ENCODE measurements around the gene ZHX3. TPM values are rescaled to one million over a fixed set of nuclear protein-coding genes. Genes with fewer than 3 reads are reported as not detected.

ZHX3 gene
- total RNA-seq, 2 experiments from 2014 or later, result 12.8 to 15.4 TPM

DNA sequence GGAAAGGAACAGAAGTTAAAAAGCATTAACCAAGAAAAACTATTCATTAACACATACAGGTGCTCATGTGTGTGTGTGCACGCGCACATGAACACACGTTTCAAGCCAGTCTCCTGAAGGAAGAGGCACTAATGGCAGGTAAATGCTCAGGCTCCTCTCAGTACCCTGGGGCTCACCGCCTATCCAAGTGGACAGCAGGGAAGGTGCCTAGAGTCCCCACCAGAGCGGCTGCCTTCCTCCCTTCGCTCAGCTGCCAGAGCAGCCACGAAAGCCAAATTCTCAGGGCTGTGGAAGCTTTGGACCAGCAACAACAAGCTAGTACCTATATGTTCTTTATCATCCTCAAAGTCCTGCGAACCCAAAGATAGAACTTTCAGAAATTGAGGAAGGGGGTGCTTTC, 137.6 kb downstream of the ZHX3 start:
- ChIA-PET CTCF (interaction anchor here (0.6 to 0.8 kb wide), 2 partner anchors 8 to 106 kb away, joined by 3 read pairs; no protein-coding TSS in a partner anchor), POLR2A (no interaction called here)
- H3K27ac Mint-ChIP-seq, result no peak overlapping the region
- H3K36me3 Mint-ChIP-seq (ENCODE audit: low read depth), result peaks cover 10% of the 10 kb centered on the region
- H3K9me3 Mint-ChIP-seq (ENCODE audit: low read depth), result no peaks in the 10 kb centered on the region
- H3K4me1 Mint-ChIP-seq, result peaks cover 7% of the 10 kb centered on the region
- intact Hi-C loops (cut with DNase I, micrococcal nuclease), result no loop called here
- DNase-seq (peak; percentile 4), ATAC-seq (no peak)
- H3K4me3 Mint-ChIP-seq, result no peak overlapping the region
- no peaks in the 10 kb centered on the region for H3K27me3 Mint-ChIP-seq

DNA sequence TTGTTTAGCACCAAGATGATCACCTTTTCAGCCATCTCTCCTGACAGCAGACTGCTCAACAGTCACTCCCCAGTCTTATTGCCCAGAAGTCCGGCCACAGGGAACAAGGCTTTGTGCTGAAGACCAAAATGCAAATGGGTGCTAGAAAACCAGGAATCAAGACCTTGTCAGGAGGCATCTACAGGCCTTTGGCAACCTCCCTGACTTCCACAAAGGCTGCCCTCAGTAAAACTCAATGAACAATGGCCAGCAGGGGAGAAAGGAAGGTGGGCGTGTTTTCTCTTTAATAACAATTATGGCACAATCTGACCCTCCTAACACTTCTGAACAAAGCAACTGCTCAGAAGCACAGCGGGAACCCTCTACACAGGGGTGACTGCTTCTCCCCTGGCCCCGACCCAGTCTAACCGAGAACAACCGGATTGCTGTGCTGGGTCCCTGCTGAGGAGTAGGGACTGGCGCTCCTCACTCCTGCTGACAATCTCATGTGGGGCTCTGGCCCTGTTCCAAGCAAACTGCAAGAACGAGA, 138.6 kb downstream of the ZHX3 start:
- DNase-seq, result peak; percentile 5
- CTCF ChIA-PET, result no interaction called here
- peak overlapping the region; percentile 66 for H3K27ac Mint-ChIP-seq

DNA sequence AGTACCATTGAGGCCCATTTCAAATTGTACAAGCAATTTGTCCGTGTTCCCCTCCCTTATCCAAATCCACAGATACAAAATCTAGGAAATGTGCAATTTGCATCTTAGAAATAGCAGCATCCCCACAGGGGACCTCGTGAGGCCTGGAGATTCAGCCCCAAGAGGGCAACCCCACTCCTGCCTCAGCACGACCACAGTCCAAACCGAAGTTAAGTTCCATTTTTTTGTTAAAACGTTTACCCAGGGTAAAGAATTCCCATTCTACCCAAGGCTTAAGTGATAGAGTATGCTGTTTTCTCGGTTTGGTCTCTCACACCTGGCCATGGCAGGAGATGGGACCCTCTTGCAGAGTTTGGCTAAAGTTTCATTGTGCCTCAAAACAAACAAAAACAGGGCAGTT, 139.0 kb downstream of the ZHX3 start:
- ATAC-seq (no peak), DNase-seq (no peak)
- Mint-ChIP-seq H3K9me3 (ENCODE audit: low read depth) (no peaks in the 10 kb centered on the region), H3K36me3 (ENCODE audit: low read depth) (peaks cover 19% of the 10 kb centered on the region), H3K4me3 (no peak overlapping the region), H3K27me3 (no peaks in the 10 kb centered on the region), H3K4me1 (peaks cover 7% of the 10 kb centered on the region), H3K27ac (peak overlapping the region; percentile 66)
- intact Hi-C loops (cut with DNase I, micrococcal nuclease), result no loop called here
- POLR2A ChIA-PET, result no interaction called here
- CTCF ChIA-PET, result no interaction called here

More for the DNA sequence above, 138.6 kb downstream of the ZHX3 start:
- Mint-ChIP-seq H3K9me3 (ENCODE audit: low read depth) (no peaks in the 10 kb centered on the region), H3K36me3 (ENCODE audit: low read depth) (peaks cover 15% of the 10 kb centered on the region), H3K4me3 (no peak overlapping the region), H3K27me3 (no peaks in the 10 kb centered on the region), H3K4me1 (peaks cover 7% of the 10 kb centered on the region)
- ATAC-seq, result no peak
- intact Hi-C loops (cut with DNase I, micrococcal nuclease), result no loop called here
- POLR2A ChIA-PET, result no interaction called here

DNA sequence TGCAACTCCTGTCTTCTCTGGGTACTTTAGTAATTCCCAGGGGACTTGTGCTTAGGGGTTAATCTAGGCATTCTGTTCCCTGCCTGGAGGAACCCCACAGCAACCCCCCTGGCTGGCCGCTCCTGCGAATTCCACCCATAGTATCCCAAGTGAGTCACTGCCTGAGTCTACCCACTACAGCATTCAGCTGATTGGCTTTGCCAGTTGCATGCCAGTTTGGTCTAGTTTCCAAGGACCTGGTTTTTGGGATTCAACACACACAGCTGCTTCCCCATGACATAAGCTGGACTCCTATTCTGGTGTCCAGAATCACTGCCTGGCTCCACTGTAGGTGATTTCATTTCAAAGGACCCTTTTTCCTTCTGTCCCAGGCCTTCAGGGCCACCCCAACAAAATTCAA, 139.9 kb downstream of the ZHX3 start:
- Mint-ChIP-seq H3K4me1 (peaks cover 7% of the 10 kb centered on the region), H3K27ac (no peak overlapping the region), H3K36me3 (ENCODE audit: low read depth) (peaks cover 28% of the 10 kb centered on the region), H3K9me3 (ENCODE audit: low read depth) (no peaks in the 10 kb centered on the region), H3K27me3 (no peaks in the 10 kb centered on the region), H3K4me3 (no peak overlapping the region)
- DNase-seq, result no peak
- POLR2A ChIA-PET, result no interaction called here
- CTCF ChIA-PET, result interaction anchor here (1.5 kb wide), 1 partner anchor 162 kb away, joined by 5 read pairs; no protein-coding TSS in a partner anchor
- ATAC-seq, result no peak
- intact Hi-C loops (cut with DNase I, micrococcal nuclease), result no loop called here

DNA sequence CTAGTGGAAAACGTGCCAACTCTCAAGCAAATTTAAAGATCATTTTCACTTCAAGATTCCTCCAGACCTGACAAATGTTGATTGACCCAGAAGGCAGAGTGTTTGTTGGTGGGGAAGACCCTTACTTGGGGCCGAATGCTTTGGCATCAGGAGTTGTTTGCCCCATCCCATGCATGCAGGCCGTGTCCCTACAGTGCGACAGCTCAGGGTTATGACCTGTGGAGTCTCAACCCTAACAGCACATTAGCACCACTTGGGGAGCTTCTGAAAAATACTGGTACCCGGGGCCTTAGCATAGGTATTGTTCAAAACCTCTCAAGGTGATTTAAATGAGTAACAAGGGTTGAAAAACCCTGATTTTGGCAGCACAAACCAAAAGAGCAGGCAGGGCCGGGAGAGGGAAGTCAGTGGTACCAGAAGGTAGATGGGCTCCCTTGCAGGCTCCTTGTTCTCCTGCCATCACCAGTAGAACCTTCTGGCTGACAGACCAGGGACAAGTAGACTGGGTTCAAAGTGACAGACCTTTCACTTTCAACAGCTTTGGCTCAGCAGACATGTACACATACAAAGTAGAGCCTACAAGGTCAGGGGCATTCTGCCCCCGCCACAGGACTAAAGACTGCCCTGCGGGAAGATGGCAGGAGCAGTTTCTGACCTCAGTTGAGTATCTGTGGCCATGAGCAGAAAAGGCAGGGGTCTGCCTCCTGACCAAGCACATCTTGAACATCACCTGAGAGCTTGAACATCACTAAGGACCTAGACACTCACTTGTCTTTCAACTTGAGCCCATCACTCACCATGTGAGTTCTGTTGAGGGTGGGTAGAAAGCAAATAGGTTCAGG, 140.6 kb downstream of the ZHX3 start:
- ChIA-PET CTCF (interaction anchor here (1.2 to 2.1 kb wide), 4 partner anchors 38 to 186 kb away, joined by 3 to 5 read pairs (median 4); no protein-coding TSS in a partner anchor), POLR2A (no interaction called here)
- intact Hi-C loops (cut with DNase I, micrococcal nuclease), result no loop called here
- H3K4me3 Mint-ChIP-seq, result no peak overlapping the region
- H3K27me3 Mint-ChIP-seq, result no peaks in the 10 kb centered on the region
- ATAC-seq (no peak), DNase-seq (peak; percentile 4)
- peaks cover 33% of the 10 kb centered on the region for H3K36me3 Mint-ChIP-seq (ENCODE audit: low read depth)
- peaks cover 3% of the 10 kb centered on the region for H3K4me1 Mint-ChIP-seq
- peak overlapping the region; percentile 41 for H3K27ac Mint-ChIP-seq
- no peaks in the 10 kb centered on the region for H3K9me3 Mint-ChIP-seq (ENCODE audit: low read depth)

DNA sequence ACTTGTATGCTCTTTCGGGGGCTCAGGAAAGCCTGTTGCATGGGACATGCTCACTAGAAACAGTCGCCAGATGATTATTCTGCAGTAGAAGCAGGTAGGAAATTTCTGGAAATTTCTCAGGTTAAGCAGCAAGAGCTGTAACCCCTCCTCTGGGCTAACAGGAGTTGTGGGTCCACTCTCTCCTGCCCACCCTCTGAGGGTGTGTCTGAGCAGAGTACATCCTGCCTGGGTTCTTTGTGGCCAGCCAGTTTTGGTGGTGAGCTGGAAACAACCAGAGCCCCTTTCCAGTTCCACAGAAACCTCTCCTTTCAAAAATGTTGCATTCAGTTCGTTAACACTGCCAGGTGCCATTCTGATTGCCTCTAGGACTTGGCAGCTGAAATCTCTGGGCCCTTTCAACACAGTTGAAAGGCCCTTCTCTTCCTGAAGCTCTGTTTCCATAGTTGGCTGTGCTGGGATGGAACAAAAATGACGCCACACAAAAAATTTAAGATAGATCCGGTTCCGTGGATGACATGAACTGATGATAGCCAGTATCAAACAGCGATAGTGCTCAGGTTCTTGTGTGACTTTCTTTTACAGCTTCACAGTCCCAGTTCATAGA, 141.7 kb downstream of the ZHX3 start:
- Mint-ChIP-seq H3K27me3 (no peaks in the 10 kb centered on the region), H3K9me3 (ENCODE audit: low read depth) (no peaks in the 10 kb centered on the region), H3K27ac (peak overlapping the region; percentile 5), H3K4me1 (peaks cover 8% of the 10 kb centered on the region), H3K4me3 (no peak overlapping the region), H3K36me3 (ENCODE audit: low read depth) (peaks cover 42% of the 10 kb centered on the region)
- POLR2A ChIA-PET, result no interaction called here
- CTCF ChIA-PET, result interaction anchor here (0.9 to 2.1 kb wide), 5 partner anchors 9 to 185 kb away, joined by 3 to 6 read pairs (median 4); no protein-coding TSS in a partner anchor
- DNase-seq, result no peak
- ATAC-seq, result no peak
- intact Hi-C loops (cut with DNase I, micrococcal nuclease), result no loop called here

DNA sequence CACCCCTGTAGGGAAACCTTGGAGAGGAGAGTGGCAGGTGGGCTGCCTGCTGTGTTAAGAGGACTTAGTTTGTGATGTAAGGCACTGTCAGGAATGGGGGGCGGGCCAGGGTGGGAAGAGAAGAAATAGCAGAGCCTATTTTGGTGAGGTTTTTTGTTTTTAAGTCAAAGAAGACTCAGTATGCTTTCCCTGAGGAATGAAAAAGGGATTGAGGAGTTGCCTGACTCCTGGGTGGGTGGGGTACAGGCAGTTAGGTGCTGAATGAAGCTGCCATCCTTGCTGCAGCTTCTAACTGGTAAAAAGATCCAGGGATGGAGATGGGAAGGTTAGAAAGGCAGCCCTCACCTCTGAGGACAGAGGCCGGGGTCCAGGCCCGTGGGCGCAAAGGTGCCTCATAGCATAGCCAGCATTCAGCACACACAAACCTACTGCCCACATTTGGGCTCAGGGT, 142.3 kb downstream of the ZHX3 start:
- ChIA-PET POLR2A (no interaction called here), CTCF (interaction anchor here (0.7 to 2.1 kb wide), 5 partner anchors 9 to 234 kb away, joined by 3 to 6 read pairs (median 4); no protein-coding TSS in a partner anchor)
- H3K27ac Mint-ChIP-seq, result no peak overlapping the region
- no peaks in the 10 kb centered on the region for H3K27me3 Mint-ChIP-seq
- H3K36me3 Mint-ChIP-seq (ENCODE audit: low read depth), result peaks cover 48% of the 10 kb centered on the region
- H3K9me3 Mint-ChIP-seq (ENCODE audit: low read depth), result no peaks in the 10 kb centered on the region
- peaks cover 8% of the 10 kb centered on the region for H3K4me1 Mint-ChIP-seq
- intact Hi-C loops (cut with DNase I, micrococcal nuclease), result no loop called here
- H3K4me3 Mint-ChIP-seq, result no peak overlapping the region
- ATAC-seq, result no peak
- no peak for DNase-seq

DNA sequence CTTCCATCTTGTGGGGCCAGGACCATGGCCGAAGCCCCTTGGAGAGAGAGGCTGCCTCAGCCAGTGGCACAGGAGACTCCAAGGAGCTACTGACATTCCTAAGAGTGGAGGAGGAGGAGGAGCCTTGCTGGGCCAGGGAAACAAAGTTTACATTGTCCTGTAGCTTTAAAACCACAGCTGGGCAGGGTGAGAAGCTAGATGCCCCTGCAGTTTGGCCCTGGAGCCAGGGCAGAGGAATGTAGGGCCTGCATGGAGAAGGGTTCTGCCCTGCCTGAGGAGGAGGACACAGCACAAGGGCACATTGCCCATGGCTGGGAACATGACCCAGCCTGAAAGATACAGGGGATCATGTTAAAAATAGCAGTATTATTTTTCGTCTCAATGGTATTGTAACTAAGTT, 142.7 kb downstream of the ZHX3 start:
- POLR2A ChIA-PET, result no interaction called here

DNA sequence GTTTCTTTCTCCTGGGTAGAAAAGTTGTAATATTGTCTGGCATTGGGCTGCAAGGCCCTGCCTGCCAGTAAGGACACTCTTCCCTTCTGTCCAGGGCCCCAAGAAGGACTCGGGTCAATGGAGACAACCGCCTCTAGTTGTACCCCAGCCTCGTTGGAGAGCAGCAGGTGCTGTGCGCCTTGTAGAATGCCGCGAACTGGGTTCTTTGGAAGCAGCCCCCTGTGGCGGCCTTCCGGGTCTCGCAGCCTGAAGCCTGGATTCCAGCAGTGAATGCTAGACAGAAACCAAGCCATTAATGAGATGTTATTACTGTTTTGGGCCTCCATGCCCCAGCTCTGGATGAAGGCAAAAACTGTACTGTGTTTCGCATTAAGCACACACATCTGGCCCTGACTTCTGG, 143.2 kb downstream of the ZHX3 start:
- H3K4me1 Mint-ChIP-seq, result peaks cover 8% of the 10 kb centered on the region

More for the DNA sequence above, 142.7 kb downstream of the ZHX3 start:
- H3K4me3 Mint-ChIP-seq, result no peak overlapping the region
- CTCF ChIA-PET, result interaction anchor here (0.7 to 2.1 kb wide), 4 partner anchors 15 to 235 kb away, joined by 3 to 4 read pairs (median 4); no protein-coding TSS in a partner anchor
- no peaks in the 10 kb centered on the region for H3K27me3 Mint-ChIP-seq
- ATAC-seq, result no peak
- peak; percentile 2 for DNase-seq
- peaks cover 8% of the 10 kb centered on the region for H3K4me1 Mint-ChIP-seq
- H3K27ac Mint-ChIP-seq, result peak overlapping the region; percentile 29
- peaks cover 51% of the 10 kb centered on the region for H3K36me3 Mint-ChIP-seq (ENCODE audit: low read depth)
- no peaks in the 10 kb centered on the region for H3K9me3 Mint-ChIP-seq (ENCODE audit: low read depth)
- intact Hi-C loops (cut with DNase I, micrococcal nuclease), result loop anchor here in 1 of 2 experiments (5.0 kb wide), 1 partner anchor 37 kb away; the partner anchor contains the start of gene PLCG1

DNA sequence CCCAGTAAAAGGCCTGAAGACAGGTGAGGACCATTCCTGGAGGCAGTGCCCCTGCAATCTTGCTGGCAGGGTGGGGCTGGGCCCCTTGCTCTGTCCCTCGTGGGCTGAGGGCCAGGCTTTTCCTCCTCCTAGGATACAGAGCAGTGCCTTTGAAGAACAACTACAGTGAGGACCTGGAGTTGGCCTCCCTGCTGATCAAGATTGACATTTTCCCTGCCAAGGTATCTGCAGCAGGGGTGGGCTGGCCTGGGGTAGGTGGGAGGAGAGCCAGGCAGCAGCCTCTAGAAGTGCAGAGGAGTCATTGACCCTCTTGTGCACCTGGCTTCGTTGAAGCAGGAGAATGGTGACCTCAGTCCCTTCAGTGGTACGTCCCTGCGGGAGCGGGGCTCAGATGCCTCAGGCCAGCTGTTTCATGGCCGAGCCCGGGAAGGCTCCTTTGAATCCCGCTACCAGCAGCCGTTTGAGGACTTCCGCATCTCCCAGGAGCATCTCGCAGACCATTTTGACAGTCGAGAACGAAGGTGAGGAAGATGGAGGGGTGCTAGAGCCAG, 143.7 kb downstream of the ZHX3 start:
- POLR2A ChIA-PET, result no interaction called here
- no peaks in the 10 kb centered on the region for H3K9me3 Mint-ChIP-seq (ENCODE audit: low read depth)
- no peak overlapping the region for H3K4me3 Mint-ChIP-seq
- intact Hi-C loops (cut with DNase I, micrococcal nuclease), result loop anchor here (1.0 to 5.0 kb wide), 3 partner anchors 37 to 166 kb away; partner anchors contain the start of genes LPIN3 (in 2 of the 2) and PLCG1 (in 1 of the 2)
- H3K27ac Mint-ChIP-seq, result peak overlapping the region; percentile 65
- DNase-seq (peak; percentile 2), ATAC-seq (no peak)
- H3K36me3 Mint-ChIP-seq (ENCODE audit: low read depth), result peaks cover 60% of the 10 kb centered on the region
- no peaks in the 10 kb centered on the region for H3K27me3 Mint-ChIP-seq
- CTCF ChIA-PET, result interaction anchor here (0.6 to 3.8 kb wide), 10 partner anchors 8 to 260 kb away, joined by 3 to 25 read pairs (median 4); no protein-coding TSS in a partner anchor
- peaks cover 6% of the 10 kb centered on the region for H3K4me1 Mint-ChIP-seq

More for the DNA sequence above, 143.2 kb downstream of the ZHX3 start:
- no peak for DNase-seq
- intact Hi-C loops (cut with DNase I, micrococcal nuclease), result loop anchor here in 1 of 2 experiments (5.0 kb wide), 1 partner anchor 37 kb away; the partner anchor contains the start of gene PLCG1
- ChIA-PET POLR2A (no interaction called here), CTCF (interaction anchor here (0.7 to 3.8 kb wide), 5 partner anchors 16 to 235 kb away, joined by 3 to 25 read pairs (median 4); no protein-coding TSS in a partner anchor)
- Mint-ChIP-seq H3K9me3 (ENCODE audit: low read depth) (no peaks in the 10 kb centered on the region), H3K36me3 (ENCODE audit: low read depth) (peaks cover 55% of the 10 kb centered on the region), H3K27me3 (no peaks in the 10 kb centered on the region), H3K27ac (peak overlapping the region; percentile 29), H3K4me3 (no peak overlapping the region)
- ATAC-seq, result no peak
